Breast epithelium (tissue), 3 donors: ENCODE measurements around the gene MED23.

Experiments
- POLR2A ChIP-seq: fragments of 450-650 bp; IDR thresholded peaks from one replicate; pipeline ENCODE4 v1.6.1; 2016; ENCODE audit warnings: antibody characterized with exemption, mild to moderate bottlenecking, moderate library complexity
- POLR2AphosphoS5 ChIP-seq, 3 donors: sonication (generic); formaldehyde crosslinking; IDR thresholded peaks; one replicate each; pipeline ENCODE4 v1.6.1; 2017; ENCODE audit warnings: antibody characterized with exemption in 3 of 3
- TF ChIP-seq, protein P1 (sequence below), 3 donors: fragments of 450-650 bp; IDR thresholded peaks; one replicate each; pipeline ENCODE4 v1.5.1; 2016 to 2017; ENCODE audit warnings: antibody characterized with exemption in 3 of 3, mild to moderate bottlenecking in 3 of 3, moderate library complexity in 3 of 3

GRCh38 chr6:131602781-131603312 is 25.2 kb downstream of the MED23 start:
- TF ChIP-seq POLR2A (no peak), POLR2AphosphoS5 (IDR thresholded peaks at IDR 0.05) (no peak)
- TF ChIP-seq, protein P1, sequence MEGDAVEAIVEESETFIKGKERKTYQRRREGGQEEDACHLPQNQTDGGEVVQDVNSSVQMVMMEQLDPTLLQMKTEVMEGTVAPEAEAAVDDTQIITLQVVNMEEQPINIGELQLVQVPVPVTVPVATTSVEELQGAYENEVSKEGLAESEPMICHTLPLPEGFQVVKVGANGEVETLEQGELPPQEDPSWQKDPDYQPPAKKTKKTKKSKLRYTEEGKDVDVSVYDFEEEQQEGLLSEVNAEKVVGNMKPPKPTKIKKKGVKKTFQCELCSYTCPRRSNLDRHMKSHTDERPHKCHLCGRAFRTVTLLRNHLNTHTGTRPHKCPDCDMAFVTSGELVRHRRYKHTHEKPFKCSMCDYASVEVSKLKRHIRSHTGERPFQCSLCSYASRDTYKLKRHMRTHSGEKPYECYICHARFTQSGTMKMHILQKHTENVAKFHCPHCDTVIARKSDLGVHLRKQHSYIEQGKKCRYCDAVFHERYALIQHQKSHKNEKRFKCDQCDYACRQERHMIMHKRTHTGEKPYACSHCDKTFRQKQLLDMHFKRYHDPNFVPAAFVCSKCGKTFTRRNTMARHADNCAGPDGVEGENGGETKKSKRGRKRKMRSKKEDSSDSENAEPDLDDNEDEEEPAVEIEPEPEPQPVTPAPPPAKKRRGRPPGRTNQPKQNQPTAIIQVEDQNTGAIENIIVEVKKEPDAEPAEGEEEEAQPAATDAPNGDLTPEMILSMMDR (IDR thresholded peaks at IDR 0.05) = no peak
